Measurements from ENCODE around the gene CLASRP.

DNA sequence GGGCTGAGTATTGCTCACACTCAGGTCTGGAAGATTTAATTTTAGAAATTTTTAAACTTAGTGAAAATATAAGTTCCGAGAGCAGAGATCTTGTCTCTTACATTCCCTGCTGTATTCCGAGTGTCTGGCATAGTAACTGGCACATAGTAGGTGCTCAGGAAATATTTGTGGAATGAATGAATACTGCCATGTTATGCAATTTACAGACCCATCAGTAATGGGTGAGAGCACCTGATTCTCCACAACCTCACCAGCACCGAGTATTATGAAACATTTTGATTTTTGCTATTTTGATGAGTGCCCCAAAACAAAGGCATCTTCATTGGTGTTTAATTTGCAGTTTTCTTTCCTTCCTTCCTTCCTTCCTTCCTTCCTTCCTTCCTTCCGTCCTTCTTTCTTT lies 15.8 kb upstream of the CLASRP start:
- TF ChIP-seq RAD21 (conservative IDR thresholded peaks at IDR 0.05 in 1 of 2, IDR thresholded peaks at IDR 0.05 in 1 of 2) (no peak), POLR2A (IDR thresholded peaks at IDR 0.05; ENCODE audit: low read length) (no peak), CBX8 (IDR thresholded peaks at IDR 0.05) (no peak), EHMT2 (IDR thresholded peaks at IDR 0.05; ENCODE audit: low read depth) (no peak), EP300 (IDR thresholded peaks at IDR 0.05) (no peak), MAZ (IDR thresholded peaks at IDR 0.05; ENCODE audit: borderline replicate concordance, low read depth, low read length) (no peak), MYC (IDR thresholded peaks at IDR 0.05; ENCODE audit: borderline replicate concordance, low read length) (no peak)
- TF ChIP-seq, protein P1, sequence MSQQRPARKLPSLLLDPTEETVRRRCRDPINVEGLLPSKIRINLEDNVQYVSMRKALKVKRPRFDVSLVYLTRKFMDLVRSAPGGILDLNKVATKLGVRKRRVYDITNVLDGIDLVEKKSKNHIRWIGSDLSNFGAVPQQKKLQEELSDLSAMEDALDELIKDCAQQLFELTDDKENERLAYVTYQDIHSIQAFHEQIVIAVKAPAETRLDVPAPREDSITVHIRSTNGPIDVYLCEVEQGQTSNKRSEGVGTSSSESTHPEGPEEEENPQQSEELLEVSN (IDR thresholded peaks at IDR 0.05; ENCODE audit: borderline replicate concordance, low read depth): no peak
- TF ChIP-seq, protein P2, sequence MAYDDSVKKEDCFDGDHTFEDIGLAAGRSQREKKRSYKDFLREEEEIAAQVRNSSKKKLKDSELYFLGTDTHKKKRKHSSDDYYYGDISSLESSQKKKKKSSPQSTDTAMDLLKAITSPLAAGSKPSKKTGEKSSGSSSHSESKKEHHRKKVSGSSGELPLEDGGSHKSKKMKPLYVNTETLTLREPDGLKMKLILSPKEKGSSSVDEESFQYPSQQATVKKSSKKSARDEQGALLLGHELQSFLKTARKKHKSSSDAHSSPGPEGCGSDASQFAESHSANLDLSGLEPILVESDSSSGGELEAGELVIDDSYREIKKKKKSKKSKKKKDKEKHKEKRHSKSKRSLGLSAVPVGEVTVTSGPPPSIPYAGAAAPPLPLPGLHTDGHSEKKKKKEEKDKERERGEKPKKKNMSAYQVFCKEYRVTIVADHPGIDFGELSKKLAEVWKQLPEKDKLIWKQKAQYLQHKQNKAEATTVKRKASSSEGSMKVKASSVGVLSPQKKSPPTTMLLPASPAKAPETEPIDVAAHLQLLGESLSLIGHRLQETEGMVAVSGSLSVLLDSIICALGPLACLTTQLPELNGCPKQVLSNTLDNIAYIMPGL (CRISPR knock-in tag; IDR thresholded peaks at IDR 0.05; ENCODE audit: borderline replicate concordance): no peak
- TF ChIP-seq, protein P3, sequence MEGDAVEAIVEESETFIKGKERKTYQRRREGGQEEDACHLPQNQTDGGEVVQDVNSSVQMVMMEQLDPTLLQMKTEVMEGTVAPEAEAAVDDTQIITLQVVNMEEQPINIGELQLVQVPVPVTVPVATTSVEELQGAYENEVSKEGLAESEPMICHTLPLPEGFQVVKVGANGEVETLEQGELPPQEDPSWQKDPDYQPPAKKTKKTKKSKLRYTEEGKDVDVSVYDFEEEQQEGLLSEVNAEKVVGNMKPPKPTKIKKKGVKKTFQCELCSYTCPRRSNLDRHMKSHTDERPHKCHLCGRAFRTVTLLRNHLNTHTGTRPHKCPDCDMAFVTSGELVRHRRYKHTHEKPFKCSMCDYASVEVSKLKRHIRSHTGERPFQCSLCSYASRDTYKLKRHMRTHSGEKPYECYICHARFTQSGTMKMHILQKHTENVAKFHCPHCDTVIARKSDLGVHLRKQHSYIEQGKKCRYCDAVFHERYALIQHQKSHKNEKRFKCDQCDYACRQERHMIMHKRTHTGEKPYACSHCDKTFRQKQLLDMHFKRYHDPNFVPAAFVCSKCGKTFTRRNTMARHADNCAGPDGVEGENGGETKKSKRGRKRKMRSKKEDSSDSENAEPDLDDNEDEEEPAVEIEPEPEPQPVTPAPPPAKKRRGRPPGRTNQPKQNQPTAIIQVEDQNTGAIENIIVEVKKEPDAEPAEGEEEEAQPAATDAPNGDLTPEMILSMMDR (IDR thresholded peaks at IDR 0.05): no peak
- TF ChIP-seq, protein P4, sequence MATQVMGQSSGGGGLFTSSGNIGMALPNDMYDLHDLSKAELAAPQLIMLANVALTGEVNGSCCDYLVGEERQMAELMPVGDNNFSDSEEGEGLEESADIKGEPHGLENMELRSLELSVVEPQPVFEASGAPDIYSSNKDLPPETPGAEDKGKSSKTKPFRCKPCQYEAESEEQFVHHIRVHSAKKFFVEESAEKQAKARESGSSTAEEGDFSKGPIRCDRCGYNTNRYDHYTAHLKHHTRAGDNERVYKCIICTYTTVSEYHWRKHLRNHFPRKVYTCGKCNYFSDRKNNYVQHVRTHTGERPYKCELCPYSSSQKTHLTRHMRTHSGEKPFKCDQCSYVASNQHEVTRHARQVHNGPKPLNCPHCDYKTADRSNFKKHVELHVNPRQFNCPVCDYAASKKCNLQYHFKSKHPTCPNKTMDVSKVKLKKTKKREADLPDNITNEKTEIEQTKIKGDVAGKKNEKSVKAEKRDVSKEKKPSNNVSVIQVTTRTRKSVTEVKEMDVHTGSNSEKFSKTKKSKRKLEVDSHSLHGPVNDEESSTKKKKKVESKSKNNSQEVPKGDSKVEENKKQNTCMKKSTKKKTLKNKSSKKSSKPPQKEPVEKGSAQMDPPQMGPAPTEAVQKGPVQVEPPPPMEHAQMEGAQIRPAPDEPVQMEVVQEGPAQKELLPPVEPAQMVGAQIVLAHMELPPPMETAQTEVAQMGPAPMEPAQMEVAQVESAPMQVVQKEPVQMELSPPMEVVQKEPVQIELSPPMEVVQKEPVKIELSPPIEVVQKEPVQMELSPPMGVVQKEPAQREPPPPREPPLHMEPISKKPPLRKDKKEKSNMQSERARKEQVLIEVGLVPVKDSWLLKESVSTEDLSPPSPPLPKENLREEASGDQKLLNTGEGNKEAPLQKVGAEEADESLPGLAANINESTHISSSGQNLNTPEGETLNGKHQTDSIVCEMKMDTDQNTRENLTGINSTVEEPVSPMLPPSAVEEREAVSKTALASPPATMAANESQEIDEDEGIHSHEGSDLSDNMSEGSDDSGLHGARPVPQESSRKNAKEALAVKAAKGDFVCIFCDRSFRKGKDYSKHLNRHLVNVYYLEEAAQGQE (IDR thresholded peaks at IDR 0.05): no peak

Measured in A549 (cell line).